ENCODE data around the gene ASIC5.

GRCh38 chr4:155887045-155887444 lies 21.0 kb upstream of the ASIC5 start:
- TF ChIP-seq EZH2phosphoT487 (IDR thresholded peaks at IDR 0.05; ENCODE audit: low read depth, severe bottlenecking, unreplicated experiment) (no peak), CTCF (IDR thresholded peaks at IDR 0.05; ENCODE audit: poor library complexity) (no peak)

Data from hepatocyte (in vitro differentiated cells).